Pericardium fibroblast (primary cell): ENCODE measurements around the gene CCL18. TPM values are rescaled to one million over a fixed set of nuclear protein-coding genes. Genes with fewer than 3 reads are reported as not detected.

ENCODE experiments used
- total RNA-seq: library from RNA; depleted of rRNA; stranded (reverse); fragments of >200 nt; gene quantifications from 2 replicates; pipeline ENCODE4 v1.2.3, GENCODE V29; 2015

Gene CCL18
- total RNA-seq: not detected in 2 replicates

GRCh38 chr17:36063786-36064541, at the start of gene CCL18:
CCL18 (plus strand) TSS chr17:36064272; CDS start chr17:36064343, 71 bp downstream.

DNA sequence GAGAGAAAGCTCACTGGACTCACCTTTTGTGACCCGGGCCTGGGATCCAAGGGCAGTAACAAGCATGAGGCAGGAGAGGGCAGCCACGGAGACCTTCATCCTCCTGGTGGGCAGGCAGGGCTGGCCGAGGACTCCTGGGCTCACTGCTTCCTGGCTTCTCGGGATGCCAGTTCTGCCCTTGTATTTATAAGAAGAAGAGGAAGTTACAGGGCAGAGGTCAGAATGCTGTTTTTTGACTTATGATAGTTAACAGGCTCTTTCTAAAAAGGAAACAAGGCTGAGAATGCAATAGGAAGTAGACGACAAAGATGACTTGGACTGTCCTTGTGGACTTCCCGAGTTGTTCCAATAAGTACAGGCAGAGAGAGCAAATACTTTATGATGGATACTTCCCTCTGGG, 46.3 kb upstream of the CCL18 start, which contains the start of gene CCL23:
Gene CCL23 (minus strand): TSS at position 174 of the 400 bp plus-strand sequence. CDS start 75 bp downstream, at position 99.

DNA sequence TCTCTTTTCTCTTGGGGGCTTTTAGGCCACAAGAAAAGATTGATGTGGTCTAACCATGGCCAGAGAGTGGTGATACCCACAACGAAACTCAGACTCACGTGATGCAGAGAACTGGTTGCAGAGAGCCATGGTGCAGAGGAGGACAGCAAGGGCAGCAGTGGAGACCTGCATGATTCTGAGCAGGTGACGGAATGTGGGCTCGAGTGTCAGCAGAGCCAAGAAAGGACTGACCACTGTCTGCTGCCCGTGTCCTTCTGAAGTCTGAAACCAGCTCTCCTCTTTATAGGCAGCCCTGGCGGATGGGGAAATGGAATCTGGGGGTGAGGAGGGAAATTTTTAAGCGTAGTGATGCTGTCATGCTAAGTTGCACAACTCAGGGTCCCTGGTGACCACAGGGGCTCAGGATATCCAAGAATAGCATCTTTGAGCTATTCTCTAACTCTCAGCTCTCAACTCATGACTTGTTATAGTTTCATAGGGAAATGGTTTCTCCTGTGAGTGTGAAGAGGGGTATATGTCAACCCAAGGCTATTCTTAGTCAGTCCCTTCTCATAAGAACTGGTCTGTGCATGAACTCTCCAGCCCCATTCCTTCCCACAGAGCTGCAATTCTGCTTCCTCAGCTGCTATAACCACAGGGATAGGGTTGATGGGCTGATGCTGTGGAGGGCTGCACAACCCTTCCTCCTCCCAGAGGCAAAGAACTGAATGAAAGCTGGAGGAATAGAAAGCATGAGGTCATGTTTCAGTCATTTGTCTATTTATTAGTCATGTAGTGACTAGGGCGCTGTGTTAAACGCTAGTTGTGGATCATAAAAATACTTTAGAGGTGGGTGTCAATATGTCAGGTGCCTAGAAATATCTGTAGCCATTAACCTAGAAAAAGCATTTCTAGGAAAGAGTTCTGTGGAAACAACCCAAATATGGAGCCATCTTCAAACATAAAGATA, 26.1 kb downstream of the CCL18 start, which contains the start of gene CCL3:
Gene CCL3 (minus strand): TSS at position 256 of the 949 bp plus-strand sequence. CDS start 85 bp downstream, at position 171.

DNA sequence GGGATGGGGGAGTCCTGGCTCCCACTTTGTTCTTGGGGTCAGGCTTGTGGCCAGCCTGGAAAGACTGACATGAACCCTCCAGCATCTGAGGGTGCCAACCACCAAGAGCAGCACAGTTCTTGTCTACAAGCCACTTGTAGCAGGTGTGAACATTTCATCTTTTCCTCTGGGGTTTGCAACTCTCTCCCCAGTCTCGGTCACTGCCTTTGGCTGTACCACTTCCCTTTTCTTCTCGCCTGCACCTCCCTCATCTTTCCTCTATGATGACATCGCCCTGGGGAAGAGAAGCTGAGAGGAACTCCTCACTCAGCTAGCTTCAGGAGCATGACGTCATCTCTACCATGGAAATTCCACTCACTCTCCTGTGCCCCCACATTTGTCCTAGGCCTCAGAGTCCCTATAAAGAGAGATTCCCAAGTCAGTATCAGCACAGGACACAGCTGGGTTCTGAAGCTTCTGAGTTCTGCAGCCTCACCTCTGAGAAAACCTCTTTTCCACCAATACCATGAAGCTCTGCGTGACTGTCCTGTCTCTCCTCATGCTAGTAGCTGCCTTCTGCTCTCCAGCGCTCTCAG, 39.4 kb downstream of the CCL18 start, which contains the start of gene CCL4:
Gene CCL4 (plus strand): TSS at position 427 of the 575 bp plus-strand sequence. CDS start 79 bp downstream, at position 506.

Other genes starting within 250 kb of the CCL18 start
- gene HEATR9, start 195.4 kb upstream of the CCL18 start, total RNA-seq: not detected in 2 replicates
- not detected in 2 replicates for gene CCL5, start 183.9 kb upstream of the CCL18 start, total RNA-seq
- gene RDM1, start 133.5 kb upstream of the CCL18 start, total RNA-seq: 0.70 TPM in 1 of 2 replicates, not detected in the other
- gene LYZL6, start 120.6 kb upstream of the CCL18 start, total RNA-seq: not detected in 2 replicates
- not detected in 2 replicates for gene CCL16, start 82.8 kb upstream of the CCL18 start, total RNA-seq
- not detected in 2 replicates for gene CCL14, start 77.5 kb upstream of the CCL18 start, total RNA-seq
- gene CCL15, start 62.7 kb upstream of the CCL18 start, total RNA-seq: not detected in 2 replicates
- not detected in 2 replicates for gene CCL23, start 46.3 kb upstream of the CCL18 start, total RNA-seq
- gene CCL3, start 25.9 kb downstream of the CCL18 start, total RNA-seq: not detected in 2 replicates
- gene CCL4, start 39.6 kb downstream of the CCL18 start, total RNA-seq: not detected in 2 replicates
- not detected in 2 replicates for gene TBC1D3B, start 112.4 kb downstream of the CCL18 start, total RNA-seq
- gene CCL3L1, start 132.5 kb downstream of the CCL18 start, total RNA-seq: not detected in 2 replicates
- not detected in 2 replicates for gene CCL4L2, start 146.8 kb downstream of the CCL18 start, total RNA-seq
- not detected in 2 replicates for gene TBC1D3I, start 200.3 kb downstream of the CCL18 start, total RNA-seq